ENCODE results near the gene TICAM1.

The TICAM1 gene

GRCh38 chr19:4773047-4773640 lies 58.4 kb downstream of the TICAM1 start:
- Histone ChIP-seq H3K9me3 (no peaks in the 10 kb centered on the region; the same call in 1 of the 2 replicates), H3K4me1 (peaks cover 11% of the 10 kb centered on the region), H3K27me3 (peaks cover 15% of the 10 kb centered on the region), H3K4me3 (ENCODE audit: low read depth, low read length) (no peak overlapping the region), H3K36me3 (no peaks in the 10 kb centered on the region)
- TF ChIP-seq CTCF (IDR thresholded peaks at IDR 0.05; ENCODE audit: low read depth, low read length) = no peak
- no peak for DNase-seq

DNA sequence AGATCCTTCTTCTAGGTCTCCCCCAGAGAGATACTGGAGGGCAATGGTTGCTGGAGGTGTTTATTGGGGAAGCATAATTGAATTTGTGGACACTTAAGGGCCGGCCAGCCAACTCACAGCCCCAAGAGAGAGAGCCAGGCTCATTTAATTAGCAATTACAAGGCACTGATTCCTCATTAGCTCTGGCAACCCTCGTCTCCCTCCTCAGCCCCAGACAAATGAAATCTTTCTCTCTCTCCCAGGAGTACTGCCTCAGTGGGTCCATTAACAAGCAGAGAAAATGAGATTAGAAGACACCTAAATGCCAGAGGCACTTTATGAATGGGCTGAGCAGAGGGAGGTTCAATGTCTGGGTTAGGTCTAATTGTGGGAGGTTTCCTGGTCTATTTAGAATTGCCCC lies 58.9 kb downstream of the TICAM1 start:
- TF ChIP-seq CTCF (IDR thresholded peaks at IDR 0.05; ENCODE audit: low read depth, low read length) = no peak
- no peaks in the 10 kb centered on the region for H3K36me3 ChIP-seq
- peaks cover 11% of the 10 kb centered on the region for H3K4me1 ChIP-seq
- peak; percentile 62 for DNase-seq
- H3K9me3 ChIP-seq = no peaks in the 10 kb centered on the region; the same call in 1 of the 2 replicates
- H3K27me3 ChIP-seq = peaks cover 15% of the 10 kb centered on the region
- no peak overlapping the region for H3K4me3 ChIP-seq (ENCODE audit: low read depth, low read length)

GRCh38 chr19:4768934-4769777 lies 62.4 kb downstream of the TICAM1 start:
- peaks cover 11% of the 10 kb centered on the region for H3K4me1 ChIP-seq
- H3K27me3 ChIP-seq = peaks cover 15% of the 10 kb centered on the region
- no peak for TF ChIP-seq CTCF (IDR thresholded peaks at IDR 0.05; ENCODE audit: low read depth, low read length)
- no peaks in the 10 kb centered on the region for H3K36me3 ChIP-seq
- no peaks in the 10 kb centered on the region for H3K9me3 ChIP-seq
- peak overlapping the region; percentile 51 for H3K4me3 ChIP-seq (ENCODE audit: low read depth, low read length)
- peak; percentile 86 for DNase-seq

Measured in BE2C (cell line).